Measurements from ENCODE around the gene UBE2V1. TPM values are rescaled to one million over a fixed set of nuclear protein-coding genes. Genes with fewer than 3 reads are reported as not detected.
A peak's percentile ranks its signal among the peaks of the same experiment; 100 is the strongest.

UBE2V1 gene
- total and polyA plus RNA-seq, 2 of the 13 experiments (the other 11 are each of a cell fraction or from before 2014, with no cell fraction given): 81.3 to 132 TPM

DNA sequence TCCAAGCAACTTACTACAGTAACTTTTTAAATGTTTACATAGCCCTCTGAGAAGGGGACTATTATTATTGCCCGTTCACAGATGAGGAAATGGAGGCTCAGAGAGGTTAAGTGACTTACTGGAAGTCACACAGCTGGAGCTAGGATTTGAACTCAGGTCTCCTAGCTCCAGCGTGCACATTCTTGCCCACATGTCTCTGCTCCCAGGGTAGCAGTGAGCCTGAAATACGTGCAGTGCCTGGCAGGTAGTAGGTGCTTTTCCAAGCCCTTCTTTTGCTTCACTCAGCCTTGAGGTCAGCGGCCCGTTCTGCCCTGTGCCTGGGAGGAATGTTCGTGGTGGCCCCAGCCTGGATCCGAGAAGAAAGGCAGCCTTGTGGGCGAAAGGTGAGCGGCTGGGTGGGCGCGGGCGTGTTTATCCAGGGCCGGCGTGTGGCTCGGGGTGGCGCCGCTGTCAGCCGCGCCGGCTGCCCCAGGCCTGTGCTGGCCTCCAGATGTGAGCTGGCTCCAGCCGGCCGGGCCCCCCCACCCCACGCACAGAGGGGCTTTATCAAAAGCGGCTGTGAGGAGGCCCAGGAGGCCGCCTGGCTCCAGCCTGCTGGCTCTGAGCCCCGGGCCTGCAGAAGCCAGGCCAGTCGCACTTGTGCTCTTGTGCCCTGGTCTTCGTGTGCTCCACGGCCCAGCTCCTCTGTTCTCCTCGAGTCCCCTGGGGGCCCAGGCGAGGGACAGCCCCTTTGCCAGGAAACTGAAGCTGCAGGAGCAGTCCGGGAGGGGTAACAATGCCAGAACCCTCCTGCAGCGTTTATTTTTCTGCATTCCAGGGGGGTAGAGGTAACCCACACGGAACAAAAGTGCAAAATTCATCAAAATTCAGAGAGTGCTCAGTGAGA, 58.1 kb downstream of the UBE2V1 start (continued):
- TF ChIP-seq GZF1 (CRISPR knock-in tag; IDR thresholded peaks at IDR 0.05): peak; percentile 56; the same call in 1 of the 2 replicates
- no peak for TF ChIP-seq NPAS2 (CRISPR knock-in tag; IDR thresholded peaks at IDR 0.05; ENCODE audit: borderline replicate concordance)
- 0 out of 2 replicates have a peak, but pooled peaks have one; percentile 57 for TF ChIP-seq HDAC6 (IDR thresholded peaks at IDR 0.05; ENCODE audit: low read depth, low read length)
- TF ChIP-seq GABPB1 (CRISPR knock-in tag; IDR thresholded peaks at IDR 0.05): peak; percentile 60; the same call in 1 of the 2 replicates
- peak; percentile 64; the same call in 1 of the 2 replicates for TF ChIP-seq ZNF430 (CRISPR knock-in tag; IDR thresholded peaks at IDR 0.05)
- peak; percentile 45; the same call in 1 of the 2 replicates for TF ChIP-seq ELF4 (CRISPR knock-in tag; IDR thresholded peaks at IDR 0.05; ENCODE audit: borderline replicate concordance)
- TF ChIP-seq ZNF510 (CRISPR knock-in tag; IDR thresholded peaks at IDR 0.05; ENCODE audit: low read depth): no peak
- peak; percentile 51 for TF ChIP-seq SRSF1 (optimal IDR thresholded peaks at IDR 0.05; ENCODE audit: low read depth, low read length)
- no peak for TF ChIP-seq IKZF4 (CRISPR knock-in tag; IDR thresholded peaks at IDR 0.05; ENCODE audit: borderline replicate concordance, low read depth, not compliant biosample characterization)
- no peak for TF ChIP-seq NFE2L1 (CRISPR knock-in tag; IDR thresholded peaks at IDR 0.05; ENCODE audit: borderline replicate concordance)
- peak; percentile 85; the same call in 1 of the 2 replicates for TF ChIP-seq AHR (CRISPR knock-in tag; IDR thresholded peaks at IDR 0.05)
- TF ChIP-seq ZBED4 (CRISPR knock-in tag; IDR thresholded peaks at IDR 0.05; ENCODE audit: borderline replicate concordance): no peak
- TF ChIP-seq REPIN1 (CRISPR knock-in tag; IDR thresholded peaks at IDR 0.05; ENCODE audit: borderline replicate concordance, low read depth): no peak
- TF ChIP-seq SKI (IDR thresholded peaks at IDR 0.05; ENCODE audit: partially characterized antibody): peak; percentile 39
- 0 out of 2 replicates have a peak, but pooled peaks have one; percentile 39 for TF ChIP-seq ZNF746 (CRISPR knock-in tag; IDR thresholded peaks at IDR 0.05)
- peak; percentile 64 to 69; a peak in 2 of 4 replicates for TF ChIP-seq HMGXB4 (CRISPR knock-in tag; IDR thresholded peaks at IDR 0.05; ENCODE audit: borderline replicate concordance in 1 of 2, low read depth in 1 of 2)
- TF ChIP-seq BHLHE40 (IDR thresholded peaks at IDR 0.05; ENCODE audit: low read length): 0 out of 2 replicates have a peak, but pooled peaks have one; percentile 14
- TF ChIP-seq, protein P1, sequence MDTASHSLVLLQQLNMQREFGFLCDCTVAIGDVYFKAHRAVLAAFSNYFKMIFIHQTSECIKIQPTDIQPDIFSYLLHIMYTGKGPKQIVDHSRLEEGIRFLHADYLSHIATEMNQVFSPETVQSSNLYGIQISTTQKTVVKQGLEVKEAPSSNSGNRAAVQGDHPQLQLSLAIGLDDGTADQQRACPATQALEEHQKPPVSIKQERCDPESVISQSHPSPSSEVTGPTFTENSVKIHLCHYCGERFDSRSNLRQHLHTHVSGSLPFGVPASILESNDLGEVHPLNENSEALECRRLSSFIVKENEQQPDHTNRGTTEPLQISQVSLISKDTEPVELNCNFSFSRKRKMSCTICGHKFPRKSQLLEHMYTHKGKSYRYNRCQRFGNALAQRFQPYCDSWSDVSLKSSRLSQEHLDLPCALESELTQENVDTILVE (CRISPR knock-in tag; IDR thresholded peaks at IDR 0.05): no peak
- TF ChIP-seq ZNF883 (CRISPR knock-in tag; IDR thresholded peaks at IDR 0.05; ENCODE audit: not compliant biosample characterization): no peak
- TF ChIP-seq KDM6A (CRISPR knock-in tag; IDR thresholded peaks at IDR 0.05; ENCODE audit: low read depth): no peak
- TF ChIP-seq SCMH1 (CRISPR knock-in tag; IDR thresholded peaks at IDR 0.05; ENCODE audit: borderline replicate concordance): no peak
- no peak for TF ChIP-seq NFYC (CRISPR knock-in tag; IDR thresholded peaks at IDR 0.05)
